Bronchial epithelial cell (primary cell): ENCODE results near the gene RASGRF2. TPM values are rescaled to one million over a fixed set of nuclear protein-coding genes. Genes with fewer than 3 reads are reported as not detected.

Source experiments
- DNase-seq: peaks from one replicate; pipeline ENCODE4 v3.0.0-alpha.2; 2010; ENCODE audit warnings: low read depth
- FAIRE-seq: peaks from 2 replicates; lab custom pipeline; 2011; peaks lifted over from hg19 to GRCh38; lab: Jason Lieb, UNC
- H3K27me3 ChIP-seq: 2 replicates; pipeline ENCODE4 v1.5.1; 2011; ENCODE audit warnings: low read length; ENCODE audit not compliant: control insufficient read depth, insufficient read depth
- H3K36me3 ChIP-seq: 2 replicates; pipeline ENCODE4 v1.5.1; 2011; ENCODE audit warnings: low read length; ENCODE audit not compliant: control insufficient read depth, insufficient read depth
- H3K4me3 ChIP-seq: 2 replicates; pipeline ENCODE4 v1.5.1; 2011; ENCODE audit warnings: mild to moderate bottlenecking, low read depth, low read length, control low read depth
- total RNA-seq: library from RNA; depleted of rRNA; stranded (reverse); fragments of >200 nt; gene quantifications from 2 replicates; pipeline ENCODE4 v1.2.1, GENCODE V29; 2014
- TF ChIP-seq, protein P1 (sequence below): IDR thresholded peaks from 2 replicates; pipeline ENCODE4 v1.5.1; 2011; ENCODE audit warnings: mild to moderate bottlenecking, moderate library complexity, low read length, control low read depth, inconsistent platforms; ENCODE audit not compliant: insufficient read depth, severe bottlenecking

The RASGRF2 gene
- total RNA-seq, 1 donor from 2014 or later, result 0.53 TPM

DNA sequence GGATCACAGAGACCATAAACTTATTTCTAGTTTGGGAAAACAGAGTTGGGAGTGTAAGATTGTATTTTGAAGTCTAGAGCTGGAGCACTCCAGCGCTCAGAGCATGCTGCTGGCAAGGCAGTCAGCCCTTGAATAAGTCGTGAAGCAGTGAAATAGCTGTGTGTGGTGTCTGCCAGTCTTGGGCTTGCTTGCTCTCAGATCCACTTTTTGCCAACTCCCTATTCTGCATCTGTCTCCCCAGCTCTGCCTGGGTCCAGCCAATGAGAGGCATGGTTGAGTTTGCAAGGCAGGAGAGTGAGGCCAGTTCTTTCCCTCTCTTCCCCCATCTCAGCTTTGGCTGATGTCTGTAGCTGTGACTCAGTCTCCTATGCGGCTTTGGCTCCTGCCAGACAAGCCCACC is 23.3 kb upstream of the RASGRF2 start:
- no peaks in the 10 kb centered on the region for H3K27me3 ChIP-seq
- H3K4me3 ChIP-seq, result no peak overlapping the region
- FAIRE-seq (no peak), DNase-seq (no peak)
- TF ChIP-seq, protein P1, sequence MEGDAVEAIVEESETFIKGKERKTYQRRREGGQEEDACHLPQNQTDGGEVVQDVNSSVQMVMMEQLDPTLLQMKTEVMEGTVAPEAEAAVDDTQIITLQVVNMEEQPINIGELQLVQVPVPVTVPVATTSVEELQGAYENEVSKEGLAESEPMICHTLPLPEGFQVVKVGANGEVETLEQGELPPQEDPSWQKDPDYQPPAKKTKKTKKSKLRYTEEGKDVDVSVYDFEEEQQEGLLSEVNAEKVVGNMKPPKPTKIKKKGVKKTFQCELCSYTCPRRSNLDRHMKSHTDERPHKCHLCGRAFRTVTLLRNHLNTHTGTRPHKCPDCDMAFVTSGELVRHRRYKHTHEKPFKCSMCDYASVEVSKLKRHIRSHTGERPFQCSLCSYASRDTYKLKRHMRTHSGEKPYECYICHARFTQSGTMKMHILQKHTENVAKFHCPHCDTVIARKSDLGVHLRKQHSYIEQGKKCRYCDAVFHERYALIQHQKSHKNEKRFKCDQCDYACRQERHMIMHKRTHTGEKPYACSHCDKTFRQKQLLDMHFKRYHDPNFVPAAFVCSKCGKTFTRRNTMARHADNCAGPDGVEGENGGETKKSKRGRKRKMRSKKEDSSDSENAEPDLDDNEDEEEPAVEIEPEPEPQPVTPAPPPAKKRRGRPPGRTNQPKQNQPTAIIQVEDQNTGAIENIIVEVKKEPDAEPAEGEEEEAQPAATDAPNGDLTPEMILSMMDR, result no peak
- no peaks in the 10 kb centered on the region for H3K36me3 ChIP-seq

DNA sequence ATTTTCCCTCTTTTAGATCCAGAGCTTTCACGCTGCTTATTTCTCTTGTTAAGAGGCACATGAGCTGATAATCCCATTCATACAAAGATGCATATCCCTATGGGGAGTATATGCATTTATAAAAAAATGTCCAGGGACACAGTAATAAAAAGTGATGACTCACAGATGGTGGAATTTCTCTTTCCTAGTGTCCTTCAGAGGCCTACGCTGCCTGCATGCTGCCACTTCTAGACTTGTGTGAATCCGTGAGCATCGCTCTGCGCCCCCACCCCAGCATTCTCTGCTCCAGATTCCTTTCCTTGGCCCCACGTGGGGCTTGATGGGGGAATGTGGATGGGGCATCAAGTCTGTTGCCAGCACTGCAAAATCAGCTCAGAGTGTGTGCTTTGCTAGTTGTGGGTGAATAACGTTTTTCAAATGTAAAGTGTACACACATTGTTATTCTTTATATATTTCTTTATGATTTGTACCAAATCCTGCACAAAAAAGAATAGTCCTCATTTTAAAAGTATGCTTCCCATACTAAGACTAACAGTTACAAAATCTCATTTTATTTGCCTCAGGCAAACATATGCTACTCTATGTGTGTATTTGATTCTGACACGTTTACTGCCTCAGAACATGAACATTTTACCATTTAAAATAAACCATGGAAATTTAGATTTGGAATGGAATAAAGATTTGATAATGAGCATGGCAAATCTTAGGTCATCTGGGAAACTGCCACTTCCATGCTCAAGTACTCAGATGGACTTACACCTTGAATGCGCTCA is 22.4 kb upstream of the RASGRF2 start:
- DNase-seq, result no peak
- Histone ChIP-seq H3K27me3 (no peaks in the 10 kb centered on the region), H3K36me3 (no peaks in the 10 kb centered on the region), H3K4me3 (no peak overlapping the region)
- TF ChIP-seq, protein P1, result no peak
- no peak for FAIRE-seq

DNA sequence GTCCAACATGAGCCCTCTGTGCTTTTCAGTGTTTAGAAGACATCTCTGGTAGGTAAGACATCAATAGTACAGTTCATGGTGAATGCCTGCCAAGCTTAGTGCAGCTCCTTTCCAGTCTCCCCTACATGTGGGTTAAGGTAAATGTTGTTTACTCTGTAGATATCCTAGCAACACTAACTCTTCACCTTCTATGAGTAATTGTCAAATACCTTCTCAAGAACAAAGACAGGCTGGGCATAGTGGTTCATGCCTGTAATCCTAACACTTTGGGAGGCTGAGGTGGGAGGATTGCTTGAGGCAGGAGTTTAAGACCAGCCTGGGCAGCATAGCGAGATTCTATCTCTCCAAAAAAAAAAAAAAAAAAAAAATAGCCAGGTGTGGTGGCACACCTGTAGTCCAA is 18.7 kb upstream of the RASGRF2 start:
- Histone ChIP-seq H3K27me3 (no peaks in the 10 kb centered on the region), H3K36me3 (no peaks in the 10 kb centered on the region), H3K4me3 (no peak overlapping the region)
- TF ChIP-seq, protein P1, result no peak
- no peak for FAIRE-seq
- peak; percentile 62 for DNase-seq

DNA sequence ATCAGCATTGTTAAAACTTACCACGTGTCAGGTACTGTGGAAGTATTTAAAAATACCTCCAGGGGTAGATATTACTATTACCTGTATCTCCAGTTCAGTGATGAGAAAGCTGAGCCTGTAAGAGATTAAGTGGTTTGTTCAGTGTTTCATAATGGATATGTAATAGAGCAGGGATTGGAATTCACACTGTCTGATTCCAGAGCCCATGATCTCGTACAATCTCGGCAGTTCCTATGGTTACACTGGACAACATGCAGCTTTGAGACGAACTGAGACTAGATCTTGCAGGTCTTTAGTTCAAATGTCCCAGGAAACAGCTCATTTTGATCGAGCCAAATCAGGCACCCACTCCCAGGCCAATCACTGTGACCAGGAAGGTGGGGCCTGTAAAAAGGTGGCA is 8.8 kb upstream of the RASGRF2 start:
- H3K36me3 ChIP-seq, result no peaks in the 10 kb centered on the region
- H3K4me3 ChIP-seq, result no peak overlapping the region
- FAIRE-seq (no peak), DNase-seq (no peak)
- TF ChIP-seq, protein P1, result no peak
- peaks cover 9% of the 10 kb centered on the region for H3K27me3 ChIP-seq

- DNase-seq, result no peak
- H3K36me3 ChIP-seq, result no peaks in the 10 kb centered on the region
- H3K4me3 ChIP-seq, result no peak overlapping the region
- TF ChIP-seq, protein P1, result no peak
- peaks cover 9% of the 10 kb centered on the region for H3K27me3 ChIP-seq
- FAIRE-seq, result no peak
Observed at GRCh38 chr5:80953587-80953986, 6.6 kb upstream of the RASGRF2 start.
